Stimulated activated CD8-positive, alpha-beta memory T cell treated with anti-CD3 and anti-CD28 coated beads, Interleukin-7, amount 100 ng/mL, for 4 hours (primary cell): Measurements from ENCODE around the gene RABAC1.
"Not testable (repeated sequence)": the region's sequence is repeated elsewhere in the genome, so short reads cannot be mapped to it uniquely, and the experiment has no call there.

ENCODE experiments used
- DNase-seq, 2 donors: peaks; one replicate each; pipeline ENCODE4 v3.0.0-alpha.2; 2020; ENCODE audit warnings: low read depth in 2 of 2

RABAC1 gene

DNA sequence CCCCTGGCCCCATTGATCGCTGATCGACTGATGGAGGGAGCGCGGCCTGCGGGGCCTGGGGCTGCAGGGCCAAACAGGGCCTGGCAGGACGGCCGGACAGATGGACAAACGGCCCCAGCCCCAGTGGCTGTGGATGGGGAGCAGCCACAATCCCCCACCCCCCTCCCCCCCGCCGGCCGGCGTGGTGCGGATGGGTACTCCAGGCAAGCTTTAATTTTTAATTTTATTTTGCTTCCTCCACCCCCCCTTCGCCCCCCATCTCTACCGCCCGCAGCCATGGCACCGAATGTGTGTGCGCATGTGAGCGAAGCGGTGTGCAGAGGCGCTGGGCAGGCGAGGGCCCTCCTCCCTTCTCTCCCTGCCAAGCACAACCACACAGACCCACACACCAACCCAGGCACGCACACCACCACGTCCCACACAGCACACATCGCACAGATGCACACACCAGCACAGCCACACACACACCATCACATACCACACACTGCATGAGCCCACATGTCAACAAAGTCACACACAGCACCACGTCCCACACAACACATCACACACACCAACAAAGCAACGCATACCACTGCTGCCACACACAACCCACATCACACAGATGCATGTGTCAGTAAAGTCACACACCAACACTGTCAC, 43.2 kb downstream of the RABAC1 start:
- DNase-seq, result no peak

DNA sequence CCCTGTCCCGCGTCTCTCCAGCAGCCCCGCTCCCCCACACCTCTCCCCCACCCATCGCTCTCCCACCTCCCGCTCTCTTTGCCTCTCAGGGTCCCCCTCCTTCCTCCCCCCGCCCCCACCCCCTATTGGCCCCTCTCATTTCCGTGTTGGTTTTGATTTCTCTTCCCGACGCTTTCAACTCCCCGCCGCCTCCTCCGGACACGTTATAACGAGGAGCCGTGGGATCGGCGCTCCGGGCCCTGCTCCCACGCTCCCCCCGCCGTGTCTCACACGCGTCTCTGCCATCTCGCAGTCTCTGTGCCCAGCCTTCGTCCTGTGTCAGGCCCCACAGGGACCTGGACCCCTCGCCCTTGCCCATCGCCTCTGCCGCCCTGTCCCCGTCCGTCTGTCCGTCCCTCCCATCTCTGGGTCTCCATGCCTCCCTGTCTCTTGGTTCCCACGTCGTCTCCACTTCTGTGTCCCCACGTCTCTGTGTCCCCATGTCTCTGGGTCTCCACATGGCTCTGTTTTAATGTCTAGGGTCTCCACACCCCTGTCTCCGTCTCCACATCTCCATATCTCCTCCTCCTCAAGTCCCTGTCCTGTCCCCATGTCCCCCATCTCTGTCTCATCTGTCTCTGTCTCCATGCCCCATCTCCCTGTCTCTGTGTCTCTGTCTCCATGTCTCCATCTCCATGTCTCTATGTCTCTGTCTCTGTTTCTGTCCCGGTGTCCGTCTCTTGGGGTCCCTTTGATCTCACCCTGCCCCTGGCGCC, 43.9 kb downstream of the RABAC1 start:
- DNase-seq, result no peak

DNA sequence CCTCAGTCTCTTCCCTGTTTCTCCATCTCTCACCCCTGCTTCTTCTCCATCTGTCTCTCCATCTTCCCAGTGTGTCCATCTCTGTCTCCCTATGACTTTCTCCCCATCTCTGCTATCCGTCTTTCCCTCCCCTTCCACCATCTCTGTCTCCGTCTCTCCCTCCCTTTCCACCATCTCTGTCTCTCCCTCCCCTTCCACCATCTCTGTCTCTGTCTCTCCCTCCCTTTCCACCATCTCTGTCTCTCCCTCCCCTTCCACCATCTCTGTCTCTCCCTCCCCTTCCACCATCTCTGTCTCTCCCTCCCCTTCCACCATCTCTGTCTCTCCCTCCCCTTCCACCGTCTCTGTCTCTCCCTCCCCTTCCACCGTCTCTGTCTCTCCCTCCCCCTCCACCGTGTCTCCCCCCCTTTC, 44.7 kb downstream of the RABAC1 start:
- not testable (repeated sequence) for DNase-seq

DNA sequence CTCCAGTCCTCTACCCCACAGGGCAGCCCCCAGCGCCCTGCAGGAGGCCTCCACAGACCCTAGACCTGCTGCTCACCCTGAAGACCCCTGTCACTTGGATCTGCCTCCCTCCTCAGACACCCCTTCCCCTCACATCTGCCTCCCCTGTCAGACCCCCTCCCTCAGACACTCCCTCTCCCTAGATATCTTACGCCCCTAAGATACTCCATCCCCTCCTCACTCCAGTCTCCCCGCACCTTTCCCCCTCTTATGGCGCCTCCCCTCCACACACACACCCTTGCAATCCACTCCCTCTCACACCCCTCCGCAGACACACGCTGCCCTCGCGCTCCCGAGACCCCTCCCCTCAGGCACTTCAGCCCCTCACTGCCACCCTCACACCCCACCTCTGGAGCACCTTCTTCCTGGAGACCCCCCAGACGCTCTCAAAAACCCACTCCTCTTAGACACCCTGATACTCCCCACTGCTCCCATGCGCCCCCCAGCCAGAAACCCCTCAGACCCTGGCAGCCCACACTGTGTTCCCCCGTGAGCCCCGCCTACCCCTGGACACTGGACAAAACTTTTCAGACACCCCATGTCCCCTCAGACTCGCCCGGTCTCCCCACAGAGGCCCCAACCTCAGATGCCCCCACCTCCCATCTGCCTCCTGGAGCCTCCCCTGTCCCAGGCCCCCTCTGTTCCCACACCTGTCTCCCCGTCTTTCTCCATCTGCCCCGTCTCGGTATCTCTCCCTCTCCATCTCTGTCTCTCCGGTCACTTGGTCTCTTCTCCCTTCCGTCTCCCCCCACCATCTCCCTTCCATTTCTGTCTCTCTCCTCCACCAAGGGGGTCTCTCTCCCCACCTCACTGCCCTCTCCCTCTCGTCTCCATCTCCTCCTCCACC, 45.3 kb downstream of the RABAC1 start:
- no peak for DNase-seq

DNA sequence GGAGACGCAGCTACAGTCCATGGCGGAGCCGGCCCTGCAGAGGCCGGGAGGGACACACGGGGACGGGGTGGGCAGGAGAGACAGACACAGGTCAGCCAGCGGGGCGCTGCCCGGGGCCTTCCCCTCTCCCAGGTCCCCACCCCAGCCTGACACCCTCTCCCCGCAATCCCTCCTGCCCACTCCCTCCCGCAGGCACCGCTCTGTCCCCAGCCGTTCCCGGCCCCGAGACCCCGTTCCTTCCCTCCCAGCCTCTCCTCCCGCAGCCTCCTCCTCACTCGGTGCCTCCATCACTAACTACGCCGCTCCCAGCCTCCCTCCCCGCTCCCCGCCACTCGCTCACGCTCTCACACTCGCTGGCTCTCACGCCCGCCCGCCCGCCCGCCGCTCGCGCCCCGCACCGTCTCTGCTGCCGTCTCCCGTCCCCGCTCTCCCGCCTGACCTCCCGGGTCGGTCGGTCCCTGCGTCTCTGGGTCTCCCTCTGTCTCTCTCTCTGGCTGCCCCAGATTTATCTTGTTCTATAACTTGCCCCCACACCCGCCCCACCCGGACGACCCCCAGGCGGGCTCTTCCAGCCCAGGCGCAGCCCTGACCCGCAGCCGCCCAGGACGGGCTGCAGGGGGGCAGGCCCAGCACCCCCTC, 46.1 kb downstream of the RABAC1 start:
- DNase-seq, result no peak

DNA sequence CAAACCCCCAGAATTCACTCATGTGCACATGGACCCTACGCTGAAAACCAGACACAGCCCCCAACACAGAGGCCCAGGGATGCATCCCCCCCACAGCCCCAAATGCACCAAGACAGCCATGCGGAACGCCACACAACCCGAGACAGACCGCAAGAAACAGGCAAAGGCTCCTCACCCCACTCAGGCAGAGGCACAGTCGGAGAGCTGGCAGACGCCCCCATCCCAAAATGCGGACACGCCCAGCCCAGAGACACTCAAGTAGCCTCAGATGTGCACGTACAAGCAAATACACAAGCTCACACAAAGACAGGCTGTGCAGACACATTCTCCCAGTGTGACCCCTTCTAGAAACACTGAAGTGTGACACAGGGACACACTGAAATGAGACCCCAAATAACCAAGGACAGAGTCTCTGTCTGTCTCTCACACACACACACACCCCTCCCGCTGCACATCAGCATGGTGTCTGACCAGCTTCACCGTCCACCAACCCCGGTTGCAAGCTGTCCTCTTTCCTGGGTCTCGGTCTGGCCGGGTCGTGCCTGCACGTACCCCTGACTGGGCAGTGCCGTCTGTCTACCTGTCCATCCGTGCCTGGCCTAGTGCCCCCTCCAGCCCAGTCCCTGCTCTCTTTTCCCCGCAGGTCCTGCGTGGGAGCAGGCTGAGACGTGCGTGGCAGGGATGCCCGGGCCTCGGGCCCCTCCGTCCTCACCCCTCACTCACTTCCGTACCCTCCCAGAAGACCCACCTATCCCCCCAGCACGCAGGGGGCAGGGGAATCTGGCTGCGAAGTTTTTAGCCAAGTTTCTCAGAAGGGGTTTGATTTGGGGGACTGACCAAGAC, 47.0 kb downstream of the RABAC1 start:
- DNase-seq, result no peak

DNA sequence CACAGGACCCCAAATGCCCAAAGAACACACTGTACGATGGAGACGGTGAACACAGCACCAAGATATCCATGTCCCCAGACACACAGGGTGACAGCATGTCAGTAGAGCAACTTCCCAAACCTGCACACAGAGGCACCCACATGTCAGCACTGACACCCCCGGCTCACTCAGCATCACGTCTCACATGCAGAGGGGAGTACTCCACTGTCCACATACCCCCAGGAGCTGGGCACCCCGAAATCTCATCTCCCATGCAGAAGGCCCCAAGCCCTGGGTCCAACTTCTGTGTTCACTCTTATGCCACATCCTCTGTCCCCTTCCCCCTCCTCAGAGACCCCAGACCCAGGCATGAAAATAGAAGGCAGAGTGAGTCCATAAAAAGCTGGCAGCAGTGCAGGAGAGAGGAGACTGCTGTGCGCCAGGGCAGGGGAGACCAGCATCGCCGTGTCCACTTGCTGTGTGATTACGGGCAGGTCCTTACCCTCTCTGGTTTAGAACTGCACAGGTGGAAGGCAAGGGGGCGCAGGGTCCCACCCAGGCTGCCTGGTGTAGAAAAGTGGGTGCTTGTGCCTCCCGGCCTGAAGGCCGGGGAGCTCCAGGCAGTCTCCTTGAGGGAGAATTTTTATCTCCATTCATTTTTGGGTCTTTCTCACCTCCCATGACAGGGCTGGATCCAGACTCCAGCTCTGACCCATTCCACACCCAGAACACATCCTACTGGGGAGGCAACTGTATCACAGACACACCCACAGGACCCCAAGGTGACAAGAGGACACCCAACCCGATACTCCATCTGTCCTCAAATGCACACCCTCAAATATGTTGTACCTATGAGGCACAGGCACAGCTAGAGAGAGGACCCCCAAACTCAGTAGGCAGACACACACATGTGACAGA, 47.9 kb downstream of the RABAC1 start:
- DNase-seq, result no peak

DNA sequence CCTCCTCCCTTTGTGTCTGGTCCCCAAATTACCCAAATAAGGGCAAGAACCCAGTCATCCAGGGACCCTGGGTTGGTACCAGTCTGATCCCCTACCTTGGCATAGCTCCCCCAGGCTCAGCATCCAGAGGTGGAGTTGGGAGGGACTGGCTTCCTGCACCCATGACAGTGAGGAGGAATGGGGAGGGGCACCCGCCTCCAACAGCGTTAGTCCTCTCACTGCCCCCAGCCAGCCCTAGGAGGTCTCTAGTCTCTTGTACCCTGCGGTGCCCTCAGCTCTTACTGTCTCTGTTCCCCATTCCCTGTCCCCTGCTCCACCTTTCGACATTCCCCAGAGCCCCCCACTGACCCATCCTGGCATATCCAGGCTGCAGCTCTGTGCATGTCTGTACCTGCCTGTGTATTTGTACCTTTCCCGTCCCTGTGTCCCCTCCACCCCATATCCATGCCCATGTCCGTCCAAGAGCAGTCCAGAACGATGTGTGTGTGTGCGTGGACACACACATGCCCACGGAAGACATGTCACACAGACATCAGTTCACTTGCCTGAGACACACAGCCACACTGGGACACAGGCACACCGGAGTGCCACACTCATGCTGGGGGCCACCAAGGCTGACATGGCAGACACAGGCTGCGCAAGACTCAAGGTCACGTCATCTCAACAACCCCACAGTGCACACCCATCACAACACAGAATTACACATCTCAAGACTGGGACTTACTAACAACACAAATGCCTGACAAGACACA, 48.7 kb downstream of the RABAC1 start:
- no peak for DNase-seq

DNA sequence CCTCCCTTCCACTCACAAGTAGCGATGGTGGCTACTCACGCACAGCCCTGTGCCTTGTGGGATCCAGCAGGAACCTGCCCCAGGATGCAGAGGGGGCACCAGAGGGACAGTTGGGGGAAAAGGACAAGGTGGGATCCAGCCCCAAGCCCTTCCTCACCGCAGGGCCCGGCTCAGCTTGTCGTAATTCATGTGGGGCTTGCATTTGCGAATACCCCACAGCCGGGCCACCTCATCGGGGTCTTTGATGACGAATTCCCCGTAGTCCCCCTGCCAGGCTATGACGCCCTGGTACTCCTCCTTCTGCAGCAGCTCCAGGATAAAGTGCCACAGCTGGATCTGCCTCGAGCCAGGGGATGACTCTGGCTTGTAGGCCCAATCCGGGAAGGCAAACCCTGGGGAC, 49.4 kb downstream of the RABAC1 start:
- no peak for DNase-seq

DNA sequence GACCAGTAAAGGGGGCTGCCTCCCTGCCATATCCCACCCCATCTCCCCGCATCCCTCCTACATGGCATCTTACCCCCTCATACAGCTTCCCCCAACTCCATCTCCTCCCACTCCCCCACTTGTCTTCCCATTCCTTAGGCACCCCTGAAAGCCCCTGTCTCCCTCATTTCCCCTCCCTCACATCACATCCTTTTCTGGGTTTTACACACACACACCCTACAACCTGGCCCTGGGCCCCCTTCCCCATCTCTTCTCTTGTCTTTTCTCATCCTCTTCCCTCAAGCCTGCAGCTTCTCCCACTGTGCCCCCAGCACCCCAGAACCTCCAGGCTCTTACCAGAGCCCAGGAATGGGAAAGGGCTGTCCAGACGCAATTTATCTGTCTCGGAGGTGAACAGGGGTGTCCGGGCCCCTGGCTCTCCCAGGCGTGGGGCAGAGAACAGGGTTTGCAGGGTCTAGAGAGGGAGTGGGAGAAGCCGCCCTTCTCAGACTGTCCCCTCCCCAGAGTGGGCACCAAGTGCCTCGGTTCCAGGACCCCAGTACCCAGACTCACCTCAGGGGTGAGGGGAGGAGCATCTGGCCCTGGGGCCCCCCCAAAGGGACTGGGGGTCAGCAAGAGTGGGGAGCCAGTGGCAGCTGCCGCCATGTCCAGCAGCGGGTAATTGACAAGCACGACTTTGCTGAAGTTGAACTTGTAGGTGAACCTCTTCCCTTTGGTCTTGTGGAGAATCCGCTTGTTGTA, 50.2 kb downstream of the RABAC1 start:
- no peak for DNase-seq

DNA sequence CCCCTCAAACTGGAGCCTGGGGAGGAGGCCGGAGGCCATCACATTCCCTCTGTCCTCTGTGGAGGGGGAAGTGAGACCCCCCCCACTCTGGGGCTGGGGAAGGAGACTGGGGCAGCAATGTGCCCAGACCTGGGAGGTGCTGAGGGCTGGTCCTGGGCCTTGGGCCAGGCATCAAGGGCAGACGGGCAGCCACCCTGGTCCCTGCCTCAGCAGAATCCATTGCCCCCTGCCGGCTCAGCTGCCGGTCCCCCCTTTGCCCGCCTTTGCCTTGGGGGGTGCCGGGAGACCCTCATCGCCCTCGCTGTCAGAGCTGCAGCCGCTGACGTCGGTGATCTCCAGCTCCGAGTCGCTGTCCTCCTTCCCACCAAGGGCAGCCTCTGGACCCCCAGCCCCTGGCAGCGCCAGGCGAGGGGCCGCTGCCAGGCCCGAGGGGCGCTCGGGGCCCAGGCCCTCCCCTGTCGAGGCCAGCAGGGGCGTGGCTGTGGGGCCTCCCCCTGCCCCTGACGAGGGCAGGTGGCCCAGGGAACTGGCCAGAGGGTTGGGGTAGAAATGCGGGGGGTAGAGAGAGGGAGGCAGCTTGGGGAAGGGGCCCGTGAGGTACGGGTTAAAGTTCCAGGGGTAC, 51.0 kb downstream of the RABAC1 start:
- no peak for DNase-seq

DNA sequence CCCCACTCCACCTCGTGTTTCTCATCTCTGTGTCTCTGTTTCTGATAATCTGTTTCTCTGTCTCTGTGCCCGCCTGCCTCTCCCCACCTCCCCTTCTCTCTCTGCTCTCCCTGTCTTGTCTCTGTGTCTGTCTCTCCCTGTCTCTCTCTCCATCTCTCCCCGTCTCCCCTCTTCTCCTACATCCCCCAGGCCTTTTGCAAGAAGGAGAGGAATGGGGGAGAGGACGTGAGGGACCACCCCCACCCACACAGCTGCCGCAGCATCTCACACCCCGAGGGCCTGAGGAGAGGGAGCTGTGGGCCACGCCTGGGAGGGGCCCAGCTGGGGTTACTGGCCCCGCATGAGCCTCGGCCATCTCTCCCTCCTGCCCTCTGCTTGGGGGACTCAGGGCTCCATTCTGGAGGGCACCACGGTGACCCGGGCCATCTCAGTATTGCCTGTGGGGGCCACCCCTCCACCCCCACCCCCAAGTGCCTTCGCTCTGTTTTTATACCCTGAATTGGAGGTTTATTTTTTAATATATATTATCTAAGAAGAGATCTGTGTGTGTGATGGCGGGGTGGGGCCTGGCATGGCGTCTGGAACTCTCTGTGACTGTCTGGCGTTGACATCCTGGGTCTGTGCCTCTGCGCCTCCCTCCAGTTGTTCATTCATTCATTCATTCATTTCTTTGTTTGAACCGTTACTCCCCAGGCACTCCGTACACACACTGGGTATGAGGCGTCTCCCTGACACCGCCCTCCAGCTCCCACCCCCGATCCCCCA, 52.0 kb downstream of the RABAC1 start:
- no peak for DNase-seq
